ENCODE measurements around the gene LIPN. TPM values are rescaled to one million over a fixed set of nuclear protein-coding genes. Genes with fewer than 3 reads are reported as not detected.

LIPN gene
- total and polyA plus RNA-seq, 2 donors (not counting 3 experiments of a cell fraction or from before 2014, with no cell fraction given) = not detected

Other genes starting within 250 kb of the LIPN start
- 2.5 and 3.6 TPM in 2 replicates for gene RNLS, start 176.7 kb upstream of the LIPN start, total RNA-seq
- gene RNLS, start 176.7 kb upstream of the LIPN start, polyA plus RNA-seq = 3.5 and 4.6 TPM in 2 replicates
- 0.09 TPM in 1 of 2 replicates, not detected in the other for gene LIPJ, start 173.3 kb upstream of the LIPN start, total RNA-seq
- not detected in 2 replicates for gene LIPJ, start 173.3 kb upstream of the LIPN start, polyA plus RNA-seq
- not detected in 2 replicates for gene LIPF, start 95.6 kb upstream of the LIPN start, total RNA-seq
- gene LIPF, start 95.6 kb upstream of the LIPN start, polyA plus RNA-seq = not detected in 2 replicates
- not detected in 2 replicates for gene LIPK, start 53.8 kb upstream of the LIPN start, total RNA-seq
- not detected in 2 replicates for gene LIPK, start 53.8 kb upstream of the LIPN start, polyA plus RNA-seq
- not detected in 2 replicates for gene LIPM, start 42.7 kb downstream of the LIPN start, total RNA-seq
- gene LIPM, start 42.7 kb downstream of the LIPN start, polyA plus RNA-seq = not detected in 2 replicates
- gene ANKRD22, start 91.8 kb downstream of the LIPN start, total RNA-seq = not detected in 2 replicates
- gene ANKRD22, start 91.8 kb downstream of the LIPN start, polyA plus RNA-seq = not detected in 2 replicates
- 1.0 and 1.8 TPM in 2 replicates for gene STAMBPL1, start 120.2 kb downstream of the LIPN start, total RNA-seq
- gene STAMBPL1, start 120.2 kb downstream of the LIPN start, polyA plus RNA-seq = 0.70 and 0.84 TPM in 2 replicates
- 9.7 and 13.0 TPM in 2 replicates for gene ACTA2, start 192.8 kb downstream of the LIPN start, total RNA-seq
- 6.3 and 7.0 TPM in 2 replicates for gene ACTA2, start 192.8 kb downstream of the LIPN start, polyA plus RNA-seq
- 6.0 and 6.1 TPM in 2 replicates for gene FAS, start 230.8 kb downstream of the LIPN start, total RNA-seq
- gene FAS, start 230.8 kb downstream of the LIPN start, polyA plus RNA-seq = 1.7 and 2.0 TPM in 2 replicates

All from endothelial cell of umbilical vein (primary cell).